ENCODE data around the gene MRPL33.

MRPL33 gene

DNA sequence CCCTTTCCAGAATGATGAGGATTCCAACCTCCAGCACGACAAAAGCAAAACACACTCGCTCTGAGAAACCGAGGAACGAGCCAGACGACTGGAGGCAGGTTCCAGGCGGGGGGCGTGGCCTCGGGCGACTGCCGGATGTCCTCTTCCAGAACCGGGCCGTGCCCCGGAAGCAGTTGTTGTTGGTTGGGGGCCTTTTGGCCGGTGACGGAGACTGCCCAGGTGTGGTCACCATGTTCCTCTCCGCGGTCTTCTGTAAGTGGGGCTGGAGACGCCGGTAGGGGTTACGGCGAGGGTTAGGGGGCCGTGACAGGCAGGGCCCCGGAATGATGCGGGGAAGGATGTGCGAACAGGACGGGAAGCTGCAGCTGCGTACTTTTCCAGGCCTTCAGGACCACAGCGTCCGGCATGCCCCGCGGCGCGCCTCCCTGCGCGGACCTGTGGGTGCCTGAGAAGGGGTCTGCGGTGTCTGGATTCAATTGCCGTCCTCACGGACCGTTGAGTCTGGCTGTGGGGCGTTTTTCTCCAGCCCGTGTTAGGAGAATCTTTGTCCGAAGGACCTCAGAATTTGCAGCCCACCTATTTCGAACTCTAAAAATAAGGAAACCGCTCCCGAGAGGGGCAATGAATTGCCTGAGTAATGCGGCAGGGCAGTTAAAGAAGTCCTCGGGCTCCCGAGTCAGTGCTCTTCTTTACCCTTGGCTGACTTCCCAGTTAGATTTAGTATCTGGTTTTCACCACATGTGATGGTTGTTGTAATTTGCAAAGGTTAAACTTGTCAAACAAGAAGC lies at the start of gene MRPL33:
Gene MRPL33 (plus strand): TSS at position 172 of the 788 bp plus-strand sequence. CDS start 59 bp downstream, at position 231.
- peak; percentile 90 for DNase-seq

DNA sequence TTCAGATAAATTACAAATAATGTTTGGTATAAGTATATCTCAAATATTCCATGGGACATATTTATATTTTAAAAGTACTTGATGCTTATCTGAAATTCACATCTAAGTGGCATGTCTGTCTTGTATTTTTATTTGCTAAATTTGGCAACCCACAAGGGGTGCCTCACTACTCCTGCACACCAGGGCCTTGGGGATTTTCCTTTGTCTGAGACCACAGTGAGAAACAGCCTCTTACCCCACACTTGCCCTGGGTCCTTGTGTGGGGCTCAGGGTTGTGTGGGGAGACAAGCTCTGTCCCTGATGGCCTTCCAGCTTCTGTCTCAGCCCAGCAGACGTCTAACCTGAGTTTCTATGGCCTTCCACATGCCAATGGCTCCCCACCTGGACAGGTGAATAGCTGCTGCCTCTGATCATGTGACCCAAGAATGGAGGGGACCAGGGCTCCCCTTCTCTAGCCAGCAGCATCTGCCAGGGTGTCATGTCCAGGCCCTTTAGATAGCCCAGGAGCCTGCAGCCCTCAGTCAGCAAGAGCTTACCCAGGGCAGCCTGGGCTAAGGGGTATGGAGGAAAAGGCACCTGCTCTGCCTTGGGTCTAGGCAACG lies 49.5 kb upstream of the MRPL33 start:
- no peak for DNase-seq

DNA sequence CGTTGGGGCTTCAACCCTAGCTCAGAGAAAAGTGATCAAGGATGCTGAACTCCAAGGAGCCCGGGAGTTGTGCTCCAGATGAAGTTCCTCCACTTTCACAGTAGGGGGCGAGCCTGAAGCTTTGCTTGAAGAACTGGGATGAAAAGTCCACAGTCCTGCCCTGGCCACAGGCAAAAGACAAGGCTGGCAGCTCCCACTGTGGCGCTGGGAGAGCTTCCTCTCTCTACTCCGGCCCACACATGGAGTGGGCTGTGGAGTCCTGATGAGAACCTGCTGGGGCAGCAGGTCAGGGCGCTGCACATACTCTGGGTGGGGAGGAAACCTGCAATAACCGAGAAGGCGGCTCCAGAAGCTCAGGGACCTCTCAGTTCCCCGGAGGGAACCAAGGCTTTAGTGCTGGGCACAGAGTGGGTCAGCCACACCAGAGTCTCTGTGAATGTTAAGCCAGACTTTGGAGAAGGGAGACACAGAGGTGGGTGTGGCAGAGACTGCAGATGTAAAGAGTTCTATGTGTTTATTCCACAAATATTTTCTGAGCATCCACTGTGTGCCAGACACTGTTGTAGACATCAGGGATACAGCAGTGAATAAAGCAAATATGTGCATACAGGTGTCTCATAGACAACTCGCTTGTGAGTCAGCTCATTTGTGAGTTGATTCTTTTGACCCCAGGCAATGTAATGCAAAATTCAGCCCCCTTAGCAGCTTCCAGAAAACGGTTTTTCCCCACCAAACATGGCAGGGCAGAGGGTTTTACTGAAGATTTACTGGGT lies 48.0 kb upstream of the MRPL33 start:
- DNase-seq: peak; percentile 52

DNA sequence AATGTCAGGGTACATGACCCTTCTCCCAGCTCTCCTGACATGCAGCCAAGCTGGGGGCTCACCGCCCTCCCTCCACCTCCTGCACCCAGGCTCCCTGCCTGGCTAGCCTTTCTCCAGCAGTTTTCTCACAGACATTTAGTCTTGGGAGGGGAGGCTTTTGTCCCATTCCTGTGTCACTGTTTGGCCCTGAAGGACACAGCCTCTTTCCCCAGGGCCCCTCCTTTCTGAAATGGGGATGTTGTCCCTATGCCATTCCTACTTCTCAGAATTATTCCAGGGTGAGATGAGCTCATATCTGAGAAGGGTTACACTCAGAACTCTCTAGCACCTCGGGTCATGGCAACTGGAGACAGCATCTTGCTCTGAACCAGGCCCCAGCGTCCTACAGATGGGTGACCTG lies 47.3 kb upstream of the MRPL33 start:
- DNase-seq: no peak

DNA sequence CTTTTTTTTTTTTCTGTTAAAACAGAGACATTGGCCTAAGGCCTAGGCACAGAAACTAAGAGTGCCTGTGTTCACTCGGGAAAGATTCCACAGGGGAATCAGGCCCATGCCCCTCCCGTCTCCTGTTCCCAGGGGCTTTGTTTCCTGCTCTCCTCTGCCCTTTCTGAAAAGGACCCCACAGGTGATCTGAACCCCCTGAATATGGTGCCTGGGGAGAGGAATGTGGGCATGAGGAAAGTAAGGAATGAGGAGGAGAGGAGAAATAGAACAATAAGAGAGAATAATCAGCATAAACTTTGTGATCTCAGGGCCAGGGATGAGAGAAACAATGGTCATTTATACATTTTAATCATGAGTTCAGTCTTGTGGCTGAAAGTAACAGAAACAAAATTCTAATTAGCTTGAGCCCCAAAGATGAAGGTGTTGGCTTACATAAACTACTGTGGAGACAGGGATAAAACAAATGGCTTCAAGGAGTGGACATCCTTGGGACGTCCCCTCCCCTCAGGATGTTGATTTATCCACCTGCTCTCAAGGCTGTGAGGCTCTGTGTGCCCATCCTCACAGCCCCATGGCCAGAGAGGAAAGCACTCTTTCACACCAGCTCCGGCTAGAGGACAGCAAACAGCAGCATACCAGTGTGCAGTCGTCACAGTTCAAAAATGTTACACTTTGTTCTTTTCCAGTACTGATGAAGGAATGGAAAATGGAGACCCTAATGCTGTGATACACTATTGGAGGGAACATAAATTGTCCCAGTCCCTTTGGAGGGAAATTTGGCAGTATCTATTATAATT lies 46.4 kb upstream of the MRPL33 start:
- DNase-seq: no peak

DNA sequence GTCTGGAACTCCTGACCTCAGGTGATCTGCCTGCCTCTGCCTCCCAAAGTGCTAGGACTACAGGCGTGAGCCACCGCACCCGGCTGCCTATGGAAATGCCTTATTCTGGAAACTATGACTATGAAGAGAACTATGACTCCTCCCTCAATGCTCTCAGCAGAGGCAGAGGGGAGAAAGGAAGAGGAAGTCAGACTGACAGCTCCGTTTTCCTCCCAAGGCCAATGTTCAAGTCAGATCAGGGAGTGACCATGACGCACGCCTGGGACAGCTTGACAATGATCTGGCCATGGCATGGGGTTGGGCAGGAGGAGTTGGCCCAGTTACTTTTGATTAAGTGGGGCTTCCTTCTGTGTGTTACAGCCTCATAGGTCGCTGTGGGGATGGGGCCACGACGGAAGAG lies 44.3 kb upstream of the MRPL33 start:
- DNase-seq: peak; percentile 17

DNA sequence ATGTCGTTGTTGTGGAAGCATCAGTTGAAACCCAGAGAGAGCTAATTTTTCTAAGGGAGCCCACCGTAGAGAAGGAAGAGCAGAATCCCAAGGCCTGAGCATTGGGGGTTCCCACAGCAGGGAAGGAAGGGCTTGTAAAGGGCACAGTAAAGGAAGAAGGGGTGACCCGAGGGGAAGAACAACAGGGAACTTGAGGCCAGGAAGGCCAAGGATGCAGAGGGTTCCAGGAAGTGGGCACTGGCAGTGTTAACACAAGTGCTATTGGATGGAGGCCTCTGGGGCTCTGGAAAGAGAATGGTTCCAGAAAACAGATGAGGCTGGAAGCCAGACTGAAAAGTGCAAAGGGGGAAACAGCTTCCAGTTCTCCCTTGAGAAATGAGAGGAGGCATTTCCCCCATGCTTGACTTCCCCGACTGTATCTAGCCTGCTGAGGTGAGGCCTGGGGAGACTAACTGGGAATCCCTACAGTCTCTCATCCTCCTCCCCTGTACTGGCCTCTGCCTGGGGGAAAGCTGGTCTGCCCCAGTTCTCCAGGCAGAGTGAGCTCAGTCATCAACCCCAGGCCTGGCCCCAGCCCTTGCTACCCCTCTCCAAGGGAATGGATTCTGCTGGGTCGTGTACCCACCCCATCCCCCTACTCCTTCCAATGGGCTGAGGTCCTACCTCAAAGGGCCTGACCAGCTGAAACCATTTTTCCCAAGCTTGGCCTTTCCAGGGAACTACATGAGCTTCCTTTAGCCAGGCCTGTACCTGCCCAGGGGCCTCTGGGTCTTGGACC lies 43.2 kb upstream of the MRPL33 start:
- DNase-seq: no peak

DNA sequence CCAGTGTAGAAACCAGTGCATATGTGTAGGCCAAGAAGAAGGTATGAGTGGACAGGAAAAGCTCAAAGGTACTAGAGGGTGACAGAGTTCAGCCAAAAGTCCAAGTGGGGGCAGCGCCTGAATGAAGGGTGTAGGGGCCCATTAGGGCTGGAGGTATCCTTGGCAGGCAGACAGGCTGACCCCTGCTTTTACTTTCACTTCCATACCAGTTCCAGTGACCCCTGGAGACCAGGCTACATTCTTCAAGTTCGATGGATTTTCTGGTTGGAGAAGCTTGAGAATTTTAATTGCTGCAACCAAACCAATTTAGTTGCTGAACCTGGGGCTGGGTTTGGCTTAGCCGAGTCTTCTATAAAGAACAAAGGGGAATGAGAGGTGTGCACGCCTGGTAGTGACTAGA lies 42.3 kb upstream of the MRPL33 start:
- no peak for DNase-seq

DNA sequence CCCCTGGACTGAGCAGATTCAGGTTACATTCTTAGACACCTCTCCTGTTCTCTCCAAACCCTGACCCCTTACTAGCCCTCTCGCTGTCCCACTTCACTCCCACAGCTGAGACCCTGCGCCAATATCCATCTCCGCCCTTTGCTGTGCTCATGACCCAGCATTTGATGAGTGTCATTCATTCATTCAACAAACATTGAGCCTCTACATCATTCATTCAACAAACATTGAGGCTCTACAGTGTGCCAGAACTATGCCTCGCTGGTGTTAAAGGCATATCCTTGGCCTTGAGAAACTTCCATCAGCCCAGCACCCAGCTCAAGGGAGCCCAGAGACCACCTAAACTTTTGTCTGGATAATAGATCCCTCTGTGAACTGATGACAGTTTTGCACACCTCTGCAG lies 41.9 kb upstream of the MRPL33 start:
- DNase-seq: no peak

DNA sequence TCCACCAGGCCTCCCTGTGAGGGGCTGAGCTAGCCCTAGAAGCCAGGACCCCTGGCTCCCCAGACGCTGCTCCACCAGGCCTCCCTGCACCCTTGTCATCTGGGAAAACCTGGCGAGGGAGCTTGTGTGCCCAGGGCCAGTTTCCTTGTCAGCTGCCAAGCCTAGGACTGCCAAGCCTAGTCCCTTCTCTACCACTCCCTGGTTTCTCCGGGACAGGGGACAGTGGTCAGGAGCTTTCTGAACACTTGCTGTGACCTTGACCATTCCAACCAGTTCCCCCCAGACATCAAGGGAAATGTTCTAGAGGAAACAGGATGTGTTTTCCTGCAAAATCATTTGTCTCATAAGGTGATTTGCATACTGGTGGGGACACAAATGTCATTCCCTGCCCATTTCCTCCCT lies 41.3 kb upstream of the MRPL33 start:
- DNase-seq: no peak

DNA sequence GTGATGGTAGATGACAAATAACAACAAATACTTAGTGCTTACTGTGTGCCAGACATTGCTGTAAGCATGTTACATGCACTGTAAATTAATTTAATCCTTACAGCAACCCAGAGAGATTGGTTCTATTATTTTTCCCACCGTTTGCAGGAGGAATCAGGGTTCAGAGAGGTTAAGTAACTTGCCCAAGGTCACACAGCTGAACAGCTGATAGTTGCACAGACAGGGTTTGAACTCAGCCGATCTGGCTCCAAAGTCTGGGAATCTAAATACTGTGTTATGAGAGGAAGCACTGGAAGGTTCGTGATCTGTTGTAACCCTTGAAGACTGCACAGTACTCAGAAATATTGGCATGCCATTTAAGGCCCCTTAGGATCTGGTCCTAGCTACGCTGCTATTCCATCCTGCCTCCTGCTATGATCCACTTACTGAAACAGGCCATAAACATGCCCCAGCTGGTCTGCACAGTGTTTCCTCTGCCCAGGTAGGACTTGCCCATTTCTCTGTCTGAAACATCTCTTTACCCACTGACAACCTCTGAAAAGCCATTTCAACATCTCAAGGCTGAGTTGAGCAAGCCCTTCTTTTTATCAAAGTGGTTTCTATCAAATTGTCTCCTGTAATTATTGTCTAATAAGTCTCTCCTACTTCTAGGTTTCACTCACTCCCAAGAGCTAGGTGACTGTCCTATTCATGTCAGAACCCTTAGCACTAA lies 40.4 kb upstream of the MRPL33 start:
- DNase-seq: no peak

DNA sequence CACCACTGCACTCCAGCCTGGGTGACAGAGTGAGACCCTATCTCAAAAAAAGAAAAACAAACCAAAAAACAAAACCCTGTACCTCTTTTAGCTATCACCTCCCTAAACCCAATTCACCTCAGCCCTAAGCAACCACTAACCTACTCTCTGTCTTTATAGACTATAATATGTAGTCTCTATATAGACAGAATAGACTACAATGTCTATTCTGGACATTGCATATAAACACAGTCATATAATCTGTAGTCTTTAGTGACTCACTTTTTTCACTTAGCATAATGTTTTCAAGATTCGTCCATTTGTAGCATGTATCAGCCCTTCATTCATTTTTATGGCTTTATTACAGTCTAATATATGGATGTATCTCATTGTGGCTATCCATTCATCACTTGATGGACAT lies 37.2 kb upstream of the MRPL33 start:
- no peak for DNase-seq

DNA sequence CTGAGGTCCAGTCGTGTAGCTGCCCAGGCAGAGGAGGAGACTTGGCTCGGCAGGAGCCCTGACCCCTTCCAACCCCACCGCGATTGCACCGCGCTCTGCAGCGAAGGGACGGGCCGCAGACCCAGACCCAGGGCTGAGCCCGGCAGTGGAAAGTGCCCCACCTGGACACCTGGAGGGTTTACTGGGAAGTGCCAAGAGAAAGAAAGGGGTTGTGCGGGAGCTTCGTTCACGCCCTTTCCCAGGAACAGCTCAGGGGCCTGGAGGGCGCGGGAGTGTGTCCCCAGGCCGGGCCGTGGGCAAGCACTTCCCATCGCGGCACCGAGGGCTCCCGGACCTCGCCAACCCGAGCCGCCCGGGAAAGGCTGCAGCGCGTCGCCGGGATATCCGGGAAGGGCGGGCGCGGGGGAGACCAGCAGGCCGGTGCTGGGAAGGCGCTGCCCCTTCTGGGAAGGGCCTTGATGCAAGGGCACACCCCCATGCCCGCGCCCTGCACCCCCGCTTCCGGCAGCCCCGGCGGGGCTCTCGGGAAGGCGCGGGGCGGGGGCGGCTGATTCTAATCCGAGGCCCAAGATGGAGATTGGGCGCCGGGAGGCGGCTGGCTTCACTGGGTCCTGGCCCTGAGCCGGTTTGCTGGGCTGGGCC lies 36.1 kb upstream of the MRPL33 start:
- DNase-seq: peak; percentile 71

DNA sequence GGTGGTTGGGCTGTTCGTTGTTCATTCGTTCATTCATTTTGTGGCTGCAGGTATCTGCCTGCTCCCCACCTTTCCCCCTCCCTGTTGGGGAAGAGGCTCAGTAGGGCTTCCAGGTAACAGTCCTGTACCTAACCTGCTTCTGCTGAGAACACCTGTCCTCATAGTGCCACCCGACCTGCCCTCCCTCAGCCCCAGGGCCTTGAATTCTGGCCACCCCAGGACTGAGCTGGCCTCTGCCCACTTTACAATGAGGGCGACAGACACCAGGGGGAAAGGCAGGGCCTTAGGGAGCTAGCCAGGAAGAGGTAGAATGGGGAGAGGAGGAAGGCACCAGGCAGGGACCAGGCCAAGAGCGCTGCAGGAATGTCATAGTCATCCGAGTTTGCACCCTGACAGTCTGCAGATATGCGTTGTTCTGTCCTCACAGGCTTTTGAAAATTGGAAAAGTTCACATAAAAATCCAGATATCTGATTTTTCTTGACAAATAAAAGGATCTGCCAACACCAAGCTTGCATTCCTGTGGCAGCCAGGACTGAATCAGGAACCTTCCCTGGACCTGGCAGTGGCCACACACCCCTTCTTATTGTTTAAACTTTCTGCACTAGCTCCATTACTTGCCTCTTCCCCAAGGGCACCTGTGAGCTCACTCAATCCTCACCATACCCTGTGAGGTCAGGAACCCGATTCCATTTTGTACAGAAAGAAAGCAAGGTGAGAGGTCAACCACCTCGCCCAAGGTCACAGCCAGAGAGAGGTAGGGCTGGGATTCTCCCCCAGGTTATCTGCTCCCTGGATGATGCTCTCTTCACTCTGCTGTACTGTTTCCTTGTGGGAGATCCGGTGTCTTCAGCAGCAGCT lies 35.3 kb upstream of the MRPL33 start:
- peak; percentile 17 for DNase-seq

DNA sequence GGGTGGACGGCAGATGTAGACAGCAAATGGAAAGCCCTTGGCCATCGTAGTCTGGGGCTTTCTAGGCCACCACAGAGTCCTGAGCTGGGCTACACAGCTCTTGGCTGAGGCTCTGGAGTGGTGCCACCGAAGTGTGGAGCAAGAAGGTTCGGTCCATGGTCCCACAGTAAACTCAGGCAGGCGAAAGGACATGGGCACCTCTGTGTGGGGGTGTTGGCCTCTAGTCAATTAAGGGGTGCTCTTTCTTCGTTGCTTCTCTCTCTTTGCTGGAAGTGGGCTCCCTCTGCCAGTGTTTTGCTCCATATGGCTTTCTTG lies 34.7 kb upstream of the MRPL33 start:
- DNase-seq: no peak

DNA sequence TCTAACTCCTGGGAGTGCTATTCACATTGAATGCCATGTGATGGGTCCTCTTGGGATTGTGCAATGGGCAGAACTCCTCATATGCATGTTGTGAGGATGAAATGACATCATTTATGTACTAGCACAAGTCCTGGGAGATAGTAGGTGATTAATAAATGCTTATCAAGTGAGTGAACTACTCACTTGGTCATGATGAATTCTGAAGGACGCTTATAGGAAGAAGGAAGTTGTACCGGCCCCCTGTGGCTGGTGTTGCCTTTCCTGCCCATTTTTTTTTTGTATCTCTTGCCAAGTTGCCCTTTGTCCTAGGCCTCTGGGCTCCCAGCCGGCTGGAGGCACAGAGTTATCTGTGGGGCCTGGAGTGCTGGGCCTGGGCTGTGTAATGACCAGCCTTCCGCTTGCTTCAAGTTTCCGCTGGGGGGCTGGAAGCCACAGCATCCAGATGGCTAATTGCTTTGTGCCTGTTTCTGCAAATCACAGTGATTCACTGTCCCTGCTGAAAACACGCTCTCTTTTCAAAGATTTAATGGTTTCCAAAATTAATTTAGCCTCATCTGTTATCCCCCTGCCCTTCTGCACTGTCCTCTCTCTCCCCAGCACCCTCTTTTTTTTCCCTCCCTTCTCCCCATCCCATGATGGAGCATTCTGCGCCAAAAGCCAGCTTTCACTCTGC lies 33.7 kb upstream of the MRPL33 start:
- peak; percentile 88 for DNase-seq

DNA sequence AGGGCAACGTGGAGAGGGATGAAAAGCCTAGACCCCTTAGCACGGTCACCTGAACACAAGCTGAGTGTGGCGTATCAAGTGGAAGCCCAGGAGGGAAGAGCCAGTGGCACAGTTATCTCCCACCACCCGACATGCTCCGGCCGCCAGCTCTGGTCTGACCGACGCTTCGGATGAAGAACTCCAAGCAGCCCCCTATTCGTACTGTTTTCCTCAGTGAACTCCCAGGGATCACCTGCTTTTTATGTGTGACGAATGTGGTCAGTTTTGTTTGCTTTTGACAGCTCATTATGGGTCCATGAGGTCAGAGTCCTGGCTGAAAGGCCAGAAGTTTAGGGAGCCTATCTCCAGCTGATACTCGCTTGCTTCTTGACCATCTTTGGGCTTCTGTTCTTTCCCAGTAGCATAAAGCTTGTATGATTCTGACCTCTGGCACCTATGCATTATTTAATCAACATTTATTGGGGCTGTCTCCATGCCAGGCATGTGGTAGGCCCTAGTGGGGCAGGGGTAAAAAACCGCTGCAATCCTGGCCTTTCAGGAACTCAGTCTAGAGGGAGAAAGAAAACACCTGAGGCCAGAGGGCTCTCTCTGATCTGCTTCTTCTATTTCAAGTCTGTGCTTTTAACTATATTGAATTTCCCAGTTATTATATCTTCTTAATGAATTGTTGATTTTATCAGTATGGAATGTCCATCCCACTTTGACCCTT lies 33.0 kb upstream of the MRPL33 start:
- no peak for DNase-seq

DNA sequence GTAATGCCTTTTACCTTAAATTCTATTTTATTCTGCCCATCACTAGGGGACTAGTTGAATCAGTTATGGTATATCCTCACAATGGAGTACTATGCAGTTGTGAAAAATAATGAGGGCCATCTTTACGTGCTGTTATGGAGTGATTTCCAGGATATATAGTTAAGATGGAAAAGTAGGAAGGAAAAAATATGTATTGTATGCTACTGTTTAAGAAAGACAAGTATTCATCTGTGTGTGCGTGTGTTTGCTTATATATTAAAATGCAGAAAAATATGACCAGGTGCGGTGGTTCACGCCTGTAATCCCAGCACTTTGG lies 32.5 kb upstream of the MRPL33 start:
- DNase-seq: no peak

DNA sequence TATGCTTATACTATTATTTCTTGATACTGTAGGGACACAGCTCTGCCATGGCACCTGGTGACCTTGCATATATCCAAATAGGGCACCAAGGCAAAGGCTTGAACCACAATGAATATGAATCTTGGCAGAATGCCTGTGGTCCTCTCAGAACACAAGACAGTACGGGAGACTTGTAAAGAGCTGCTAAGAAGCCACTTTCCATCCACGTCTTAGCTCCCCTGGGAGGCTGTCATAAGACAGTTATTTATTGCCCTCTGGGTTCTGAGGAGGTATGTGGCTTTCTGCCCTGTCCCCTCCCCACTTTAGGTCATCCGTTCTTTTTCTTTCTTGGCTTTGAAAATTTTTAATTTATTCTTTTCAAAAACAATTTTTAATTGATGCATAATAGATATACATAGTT lies 29.8 kb upstream of the MRPL33 start:
- no peak for DNase-seq

Measured in NCI-H226 (cell line).